ENCODE measurements around the gene EML6. TPM values are rescaled to one million over a fixed set of nuclear protein-coding genes. Genes with fewer than 3 reads are reported as not detected.

EML6 gene
- total RNA-seq, 4 donors from 2014 or later: 0.62 to 1.5 (median 1.1) TPM

DNA sequence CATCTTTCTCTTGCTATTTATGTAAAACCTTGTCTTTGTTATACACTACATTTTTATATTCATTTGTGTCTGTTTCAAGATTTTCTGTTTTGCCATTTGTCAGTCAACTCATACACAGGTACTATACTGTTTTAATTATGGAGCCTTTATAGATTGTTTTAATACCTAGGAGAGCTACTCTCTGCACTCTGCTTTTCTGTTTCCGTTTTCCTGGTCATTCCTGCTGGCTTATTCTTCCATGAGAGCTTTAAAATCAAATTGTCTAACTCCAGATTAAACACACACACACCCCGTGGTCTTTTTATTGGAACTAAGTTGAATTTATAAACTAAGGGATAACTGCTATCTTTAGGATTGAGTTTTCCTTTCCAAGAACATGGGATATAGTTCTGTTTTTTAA lies 165.6 kb downstream of the EML6 start:
- no peak for ATAC-seq
- Histone ChIP-seq H3K27ac (no peak overlapping the region), H3K36me3 (no peaks in the 10 kb centered on the region), H3K4me3 (no peak overlapping the region), H3K9me3 (no peaks in the 10 kb centered on the region), H3K27me3 (no peaks in the 10 kb centered on the region), H3K4me1 (no peaks in the 10 kb centered on the region)
- TF ChIP-seq EP300 (IDR thresholded peaks at IDR 0.05) (no peak), POLR2AphosphoS5 (IDR thresholded peaks at IDR 0.05) (no peak), POLR2A (IDR thresholded peaks at IDR 0.05) (no peak)
- TF ChIP-seq, protein P1, sequence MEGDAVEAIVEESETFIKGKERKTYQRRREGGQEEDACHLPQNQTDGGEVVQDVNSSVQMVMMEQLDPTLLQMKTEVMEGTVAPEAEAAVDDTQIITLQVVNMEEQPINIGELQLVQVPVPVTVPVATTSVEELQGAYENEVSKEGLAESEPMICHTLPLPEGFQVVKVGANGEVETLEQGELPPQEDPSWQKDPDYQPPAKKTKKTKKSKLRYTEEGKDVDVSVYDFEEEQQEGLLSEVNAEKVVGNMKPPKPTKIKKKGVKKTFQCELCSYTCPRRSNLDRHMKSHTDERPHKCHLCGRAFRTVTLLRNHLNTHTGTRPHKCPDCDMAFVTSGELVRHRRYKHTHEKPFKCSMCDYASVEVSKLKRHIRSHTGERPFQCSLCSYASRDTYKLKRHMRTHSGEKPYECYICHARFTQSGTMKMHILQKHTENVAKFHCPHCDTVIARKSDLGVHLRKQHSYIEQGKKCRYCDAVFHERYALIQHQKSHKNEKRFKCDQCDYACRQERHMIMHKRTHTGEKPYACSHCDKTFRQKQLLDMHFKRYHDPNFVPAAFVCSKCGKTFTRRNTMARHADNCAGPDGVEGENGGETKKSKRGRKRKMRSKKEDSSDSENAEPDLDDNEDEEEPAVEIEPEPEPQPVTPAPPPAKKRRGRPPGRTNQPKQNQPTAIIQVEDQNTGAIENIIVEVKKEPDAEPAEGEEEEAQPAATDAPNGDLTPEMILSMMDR (IDR thresholded peaks at IDR 0.05): no peak
- 55 to 61% methylated on average over 2 of the region's 2 CpGs for WGBS, 2 donors (ENCODE audit: low coverage in 1 of 2)

DNA sequence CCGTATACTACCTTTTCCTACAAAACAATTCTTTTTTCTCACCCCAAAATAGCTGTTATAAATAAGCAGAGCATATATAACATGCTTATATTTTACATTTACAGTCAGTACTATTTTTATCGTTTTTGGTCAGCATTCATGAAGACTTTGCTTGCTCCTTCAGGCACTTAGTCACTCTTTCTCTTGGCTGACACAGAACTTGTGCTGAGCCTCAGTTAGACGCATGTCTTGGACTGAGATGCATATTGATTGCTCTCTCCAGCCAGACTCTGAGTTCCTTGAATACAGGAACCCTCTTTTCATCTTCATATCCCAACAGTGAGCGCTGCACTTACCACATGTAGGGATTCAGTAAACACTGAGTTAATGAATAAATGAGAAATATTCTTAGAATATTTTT lies 168.4 kb downstream of the EML6 start:
- H3K9me3 ChIP-seq: peaks cover 0 to 10% (median 0%) of the 10 kb centered on the region in 3 donors
- WGBS, 2 donors (ENCODE audit: low coverage in 1 of 2): 50 to 58% methylated on average over 4 of the region's 4 CpGs
- H3K4me1 ChIP-seq: no peaks in the 10 kb centered on the region
- no peak overlapping the region for H3K27ac ChIP-seq
- no peak overlapping the region for H3K4me3 ChIP-seq
- no peaks in the 10 kb centered on the region for H3K27me3 ChIP-seq
- ATAC-seq: no peak
- no peaks in the 10 kb centered on the region for H3K36me3 ChIP-seq
- TF ChIP-seq POLR2AphosphoS5 (IDR thresholded peaks at IDR 0.05) (no peak), EP300 (IDR thresholded peaks at IDR 0.05) (no peak), POLR2A (IDR thresholded peaks at IDR 0.05) (no peak)
- TF ChIP-seq, protein P1 (IDR thresholded peaks at IDR 0.05): no peak

DNA sequence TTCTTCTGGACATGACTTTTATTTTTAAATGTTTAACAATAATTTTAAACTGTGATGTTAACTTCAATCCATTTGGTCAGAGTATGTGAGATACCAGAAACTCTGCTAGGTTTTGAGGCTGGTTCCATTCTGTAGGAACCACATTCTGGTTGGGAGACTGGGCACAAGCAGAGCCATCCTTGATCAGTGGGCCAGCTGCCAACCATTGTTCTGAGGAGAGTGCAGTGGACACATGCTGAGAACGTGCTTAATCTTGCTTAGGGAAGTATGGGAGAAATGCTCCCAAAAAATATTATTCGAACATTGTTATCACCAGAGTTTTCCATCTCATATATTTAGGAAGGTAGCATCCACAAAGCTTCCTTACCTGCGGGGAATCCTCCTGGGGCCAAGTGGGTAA lies 171.0 kb downstream of the EML6 start:
- Histone ChIP-seq H3K4me1 (no peaks in the 10 kb centered on the region), H3K4me3 (no peak overlapping the region), H3K27me3 (no peaks in the 10 kb centered on the region), H3K27ac (no peak overlapping the region), H3K36me3 (no peaks in the 10 kb centered on the region), H3K9me3 (peaks cover 0 to 10% (median 0%) of the 10 kb centered on the region in 3 donors)
- ATAC-seq: no peak
- TF ChIP-seq, protein P1 (IDR thresholded peaks at IDR 0.05): no peak
- no peak for TF ChIP-seq EP300 (IDR thresholded peaks at IDR 0.05)
- no peak for TF ChIP-seq POLR2AphosphoS5 (IDR thresholded peaks at IDR 0.05)
- TF ChIP-seq POLR2A (IDR thresholded peaks at IDR 0.05): no peak
- WGBS, 2 donors (ENCODE audit: low coverage in 1 of 2): 86% methylated on average over 3 of the region's 3 CpGs; no CpG with 5 or more reads in 1 of the 2 donors

DNA sequence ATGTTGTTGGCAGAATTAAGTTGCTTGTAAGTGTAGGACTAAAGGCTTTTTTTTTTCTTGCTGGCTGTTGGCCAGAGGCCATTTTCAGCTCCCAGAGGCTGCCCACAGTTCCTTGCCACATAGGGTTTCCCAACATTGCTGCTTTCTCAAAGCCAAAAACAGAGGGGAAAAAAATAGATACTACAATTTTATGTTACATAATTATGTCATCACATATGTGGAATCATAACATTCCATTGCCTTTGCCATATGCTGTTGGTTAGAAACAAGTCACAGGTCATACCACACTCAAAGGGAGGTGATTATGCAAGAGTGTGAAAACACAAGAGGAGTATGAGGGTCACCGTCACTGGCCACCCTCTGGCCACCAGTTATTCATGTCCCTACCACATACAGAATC lies 172.3 kb downstream of the EML6 start:
- WGBS, 2 donors (ENCODE audit: low coverage in 1 of 2): 82 to 100% methylated on average over 1 of the region's 1 CpG
- Histone ChIP-seq H3K9me3 (peaks cover 0 to 10% (median 0%) of the 10 kb centered on the region in 3 donors), H3K27ac (no peak overlapping the region), H3K4me3 (no peak overlapping the region), H3K27me3 (no peaks in the 10 kb centered on the region), H3K36me3 (no peaks in the 10 kb centered on the region), H3K4me1 (no peaks in the 10 kb centered on the region)
- ATAC-seq: no peak
- no peak for TF ChIP-seq EP300 (IDR thresholded peaks at IDR 0.05)
- TF ChIP-seq POLR2AphosphoS5 (IDR thresholded peaks at IDR 0.05): no peak
- TF ChIP-seq, protein P1 (IDR thresholded peaks at IDR 0.05): no peak
- TF ChIP-seq POLR2A (IDR thresholded peaks at IDR 0.05): no peak

DNA sequence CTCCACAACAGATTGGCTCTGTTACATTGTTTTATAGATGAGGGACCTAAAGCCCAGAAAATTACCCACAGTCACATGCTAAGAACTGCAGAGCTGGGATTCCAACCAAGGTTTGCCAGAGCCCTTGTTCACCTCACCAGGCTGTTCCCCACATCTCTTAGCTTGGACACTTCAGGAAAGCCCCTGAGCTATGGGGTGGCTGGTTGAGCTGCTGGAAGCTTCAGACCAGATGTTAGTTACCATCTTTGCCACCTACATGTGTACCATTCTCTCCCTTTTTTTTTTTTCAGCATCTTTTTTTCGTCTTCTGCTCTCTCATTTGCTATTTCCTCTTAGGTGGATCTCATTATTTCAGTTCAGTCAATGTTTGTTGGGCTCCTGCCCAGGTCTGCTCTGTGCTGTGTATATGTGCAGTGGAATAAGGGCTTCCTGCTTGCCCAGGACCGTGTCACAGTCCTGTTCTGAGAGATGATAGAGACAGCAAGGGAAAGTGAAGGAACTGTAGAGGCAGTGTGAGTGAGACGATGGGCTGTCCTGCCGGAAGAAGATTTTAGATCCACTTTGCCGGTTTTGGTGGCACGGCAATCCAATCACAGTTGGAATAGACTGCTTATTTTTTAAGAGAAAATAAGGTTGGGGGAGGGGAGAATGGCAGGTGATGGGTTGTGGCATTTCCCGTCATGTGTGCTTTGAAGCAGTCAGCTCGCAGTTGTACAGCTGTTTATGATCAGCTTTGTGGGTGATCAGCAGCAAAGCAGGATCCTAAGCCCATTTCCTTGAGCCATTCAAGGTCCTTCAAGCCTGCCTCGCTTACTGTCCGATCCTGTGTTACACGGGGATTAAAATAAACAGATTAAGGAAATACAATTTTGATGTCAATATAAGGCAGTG lies 174.2 kb downstream of the EML6 start:
- no peak for ATAC-seq

More for the DNA sequence above, 174.2 kb downstream of the EML6 start:
- Histone ChIP-seq H3K27me3 (no peaks in the 10 kb centered on the region), H3K9me3 (peaks cover 0 to 10% (median 0%) of the 10 kb centered on the region in 3 donors), H3K4me3 (no peak overlapping the region), H3K27ac (no peak overlapping the region), H3K4me1 (no peaks in the 10 kb centered on the region), H3K36me3 (no peaks in the 10 kb centered on the region)
- 61 to 79% methylated on average over 5 to 9 of the region's 11 CpGs for WGBS, 2 donors (ENCODE audit: low coverage in 1 of 2)
- TF ChIP-seq, protein P1 (IDR thresholded peaks at IDR 0.05): no peak
- TF ChIP-seq POLR2AphosphoS5 (IDR thresholded peaks at IDR 0.05): no peak
- TF ChIP-seq EP300 (IDR thresholded peaks at IDR 0.05): no peak
- TF ChIP-seq POLR2A (IDR thresholded peaks at IDR 0.05): no peak

Measured in gastroesophageal sphincter (tissue), 4 donors.